Activated CD4-positive, alpha-beta T cell treated with anti-CD3 and anti-CD28 coated beads, Interleukin-2, amount 10 ng/mL, durations not matched to agents 7 days and 5 days (primary cell): Measurements from ENCODE around the gene CD33. TPM values are rescaled to one million over a fixed set of nuclear protein-coding genes. Genes with fewer than 3 reads are reported as not detected.
"Not testable (repeated sequence)": the region's sequence is repeated elsewhere in the genome, so short reads cannot be mapped to it uniquely, and the experiment has no call there.

Source experiments
- CTCF ChIA-PET: fragments of 350-600 bp; sonication (Branson Sonifier 250); formaldehyde crosslinking; loops from one replicate; lab custom pipeline; 2021; ENCODE audit warnings: antibody characterized with exemption; lab: Charles Lee
- POLR2A ChIA-PET: fragments of 350-600 bp; sonication (Branson Sonifier 250); formaldehyde crosslinking; loops from one replicate; lab custom pipeline; 2021; ENCODE audit warnings: antibody characterized with exemption; lab: Charles Lee
- DNase-seq: peaks from one replicate; pipeline ENCODE4 v3.0.0-alpha.2; 2020
- H3K27ac Mint-ChIP-seq: one replicate; pipeline ENCODE4 v1.8.0; 2021; ENCODE audit warnings: mild to moderate bottlenecking, moderate library complexity, mixed read lengths
- H3K27me3 Mint-ChIP-seq: one replicate; pipeline ENCODE4 v1.8.0; 2021; ENCODE audit warnings: mixed read lengths
- H3K36me3 Mint-ChIP-seq: one replicate; pipeline ENCODE4 v1.8.0; 2021; ENCODE audit warnings: low read depth, mixed read lengths
- H3K4me1 Mint-ChIP-seq: one replicate; pipeline ENCODE4 v1.8.0; 2021; ENCODE audit warnings: mixed read lengths
- H3K4me3 Mint-ChIP-seq: one replicate; pipeline ENCODE4 v1.8.0; 2021; ENCODE audit warnings: mild to moderate bottlenecking, moderate library complexity, mixed read lengths
- H3K9me3 Mint-ChIP-seq: one replicate; pipeline ENCODE4 v1.8.0; 2021; ENCODE audit warnings: mixed read lengths
- total RNA-seq, 2 experiments: library from RNA; stranded (reverse); gene quantifications; one replicate each; pipeline ENCODE4 v1.2.3, GENCODE V29; 2021

CD33 gene
- total RNA-seq, 2 experiments from 2014 or later, result 3.7 to 3.9 TPM

DNA sequence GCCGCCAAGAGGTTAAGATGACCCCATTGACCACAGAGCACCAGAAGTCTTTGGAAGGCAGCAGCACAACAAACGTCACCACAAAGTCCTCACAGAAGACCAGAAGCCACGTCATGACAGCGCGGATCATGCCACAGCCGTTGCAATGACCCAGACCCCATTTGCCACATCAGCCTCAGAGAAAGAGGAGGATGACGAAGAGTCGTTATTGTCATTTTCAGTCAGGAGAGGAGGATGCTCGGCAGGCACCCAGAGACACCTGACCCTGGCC, 29.6 kb upstream of the CD33 start:
- CTCF ChIA-PET, result no interaction called here
- Mint-ChIP-seq H3K27me3 (peaks cover 1% of the 10 kb centered on the region), H3K36me3 (no peaks in the 10 kb centered on the region), H3K27ac (no peak overlapping the region), H3K9me3 (no peaks in the 10 kb centered on the region), H3K4me3 (no peak overlapping the region), H3K4me1 (peaks cover 5% of the 10 kb centered on the region)
- no peak for DNase-seq
- POLR2A ChIA-PET, result no interaction called here

- Mint-ChIP-seq H3K27ac (no peak overlapping the region), H3K36me3 (no peaks in the 10 kb centered on the region), H3K4me1 (peaks cover 5% of the 10 kb centered on the region), H3K9me3 (no peaks in the 10 kb centered on the region), H3K4me3 (no peak overlapping the region), H3K27me3 (peaks cover 1% of the 10 kb centered on the region)
- POLR2A ChIA-PET, result no interaction called here
- DNase-seq, result no peak
- CTCF ChIA-PET, result interaction anchor here (0.5 to 1.4 kb wide), 2 partner anchors 37 to 1500 kb away, joined by 3 to 4 read pairs; no protein-coding TSS in a partner anchor
Observed at GRCh38 chr19:51195616-51196015, 29.3 kb upstream of the CD33 start.

DNA sequence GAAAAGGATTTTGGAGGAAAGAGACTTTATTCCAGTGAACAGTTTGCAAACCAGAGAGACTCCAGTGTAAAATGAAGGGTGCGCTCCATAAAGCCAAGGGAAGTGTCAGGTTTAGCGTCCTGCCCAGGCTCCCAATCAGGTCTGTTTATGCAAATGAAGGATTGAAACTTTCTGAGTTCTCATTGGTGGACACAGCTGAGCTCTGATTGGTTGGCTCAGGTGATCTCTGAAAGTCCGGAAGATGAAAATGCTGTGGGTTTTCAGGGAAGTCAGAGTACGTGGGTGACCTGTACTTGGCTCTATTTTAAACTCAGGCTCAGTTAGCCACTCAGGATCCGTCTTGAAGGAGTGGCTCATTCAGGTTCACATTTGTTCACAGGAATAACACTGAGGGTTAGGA, 28.7 kb upstream of the CD33 start:
- H3K36me3 Mint-ChIP-seq, result no peaks in the 10 kb centered on the region
- H3K9me3 Mint-ChIP-seq, result no peaks in the 10 kb centered on the region
- H3K4me1 Mint-ChIP-seq, result peaks cover 5% of the 10 kb centered on the region
- POLR2A ChIA-PET, result no interaction called here
- DNase-seq, result no peak
- CTCF ChIA-PET, result interaction anchor here (0.5 to 1.4 kb wide), 2 partner anchors 38 to 1501 kb away, joined by 3 to 4 read pairs; no protein-coding TSS in a partner anchor
- H3K27ac Mint-ChIP-seq, result no peak overlapping the region
- no peak overlapping the region for H3K4me3 Mint-ChIP-seq
- peaks cover 1% of the 10 kb centered on the region for H3K27me3 Mint-ChIP-seq

DNA sequence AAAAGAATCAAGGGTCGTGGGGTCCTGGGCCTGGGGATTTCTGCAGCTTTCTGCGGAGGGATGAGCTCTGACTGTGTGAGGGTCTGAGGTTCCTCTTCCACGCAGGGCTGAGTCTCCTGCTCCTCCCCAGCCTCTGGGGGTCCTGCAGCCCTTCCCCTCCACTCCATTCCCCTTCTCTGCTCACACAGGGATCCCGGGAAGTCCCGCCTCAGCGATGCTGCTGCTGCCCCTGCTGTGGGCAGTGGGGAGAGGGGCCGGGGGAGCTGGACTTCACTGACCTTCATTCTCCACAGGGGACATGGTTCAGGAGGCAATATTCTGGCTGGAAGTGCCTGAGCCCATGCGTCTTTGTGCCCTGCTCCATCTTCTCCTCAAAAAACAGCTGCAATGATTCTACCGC, 26.2 kb upstream of the CD33 start:
- CTCF ChIA-PET, result no interaction called here
- POLR2A ChIA-PET, result no interaction called here
- Mint-ChIP-seq H3K4me3 (no peak overlapping the region), H3K9me3 (no peaks in the 10 kb centered on the region), H3K27me3 (peaks cover 9% of the 10 kb centered on the region), H3K4me1 (peaks cover 5% of the 10 kb centered on the region), H3K27ac (no peak overlapping the region), H3K36me3 (no peaks in the 10 kb centered on the region)
- DNase-seq, result no peak

DNA sequence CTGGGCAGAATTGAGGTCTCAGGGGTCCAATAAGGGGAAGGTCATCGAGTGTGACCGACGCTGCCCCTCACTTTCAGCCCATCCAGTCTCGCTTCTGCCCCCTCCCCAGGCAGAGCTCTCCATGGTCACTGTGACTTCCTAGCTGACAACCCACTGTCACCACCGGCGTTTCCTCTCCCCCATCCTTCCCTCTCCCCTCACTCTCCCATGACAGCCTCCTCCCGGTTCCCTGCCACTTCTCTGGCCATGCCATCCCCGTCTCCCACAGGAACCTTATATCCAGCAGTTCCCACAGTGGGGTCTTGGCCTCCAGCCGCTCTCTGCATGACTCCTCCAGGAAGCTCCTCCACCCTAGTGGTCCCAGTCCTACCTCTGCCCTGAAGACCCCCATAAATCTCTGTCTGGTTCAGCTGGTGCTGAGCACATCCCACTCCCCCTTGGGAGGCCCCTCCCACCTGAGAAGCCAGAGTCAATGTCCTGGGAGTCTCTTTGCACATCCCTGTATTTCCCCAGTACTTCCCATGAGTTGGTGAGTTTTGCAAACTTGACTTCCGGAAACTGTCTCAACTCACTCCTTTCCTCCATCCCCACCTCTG, 24.7 kb upstream of the CD33 start:
- Mint-ChIP-seq H3K27ac (no peak overlapping the region), H3K4me3 (no peak overlapping the region), H3K4me1 (peaks cover 7% of the 10 kb centered on the region), H3K36me3 (no peaks in the 10 kb centered on the region), H3K9me3 (no peaks in the 10 kb centered on the region), H3K27me3 (peaks cover 12% of the 10 kb centered on the region)
- ChIA-PET POLR2A (no interaction called here), CTCF (no interaction called here)
- DNase-seq, result no peak

GRCh38 chr19:51201712-51202111, 23.2 kb upstream of the CD33 start:
- no peaks in the 10 kb centered on the region for H3K9me3 Mint-ChIP-seq
- H3K27ac Mint-ChIP-seq, result no peak overlapping the region
- H3K4me3 Mint-ChIP-seq, result no peak overlapping the region
- H3K4me1 Mint-ChIP-seq, result peaks cover 1% of the 10 kb centered on the region
- no peak for DNase-seq
- ChIA-PET POLR2A (no interaction called here), CTCF (no interaction called here)
- H3K27me3 Mint-ChIP-seq, result peaks cover 19% of the 10 kb centered on the region
- H3K36me3 Mint-ChIP-seq, result no peaks in the 10 kb centered on the region

- no peaks in the 10 kb centered on the region for H3K9me3 Mint-ChIP-seq
- no peak overlapping the region for H3K4me3 Mint-ChIP-seq
- peaks cover 28% of the 10 kb centered on the region for H3K27me3 Mint-ChIP-seq
- DNase-seq, result no peak
- no peak overlapping the region for H3K27ac Mint-ChIP-seq
- H3K36me3 Mint-ChIP-seq, result no peaks in the 10 kb centered on the region
- ChIA-PET CTCF (no interaction called here), POLR2A (no interaction called here)
- peaks cover 7% of the 10 kb centered on the region for H3K4me1 Mint-ChIP-seq
Observed at GRCh38 chr19:51203916-51204315, 21.0 kb upstream of the CD33 start.

DNA sequence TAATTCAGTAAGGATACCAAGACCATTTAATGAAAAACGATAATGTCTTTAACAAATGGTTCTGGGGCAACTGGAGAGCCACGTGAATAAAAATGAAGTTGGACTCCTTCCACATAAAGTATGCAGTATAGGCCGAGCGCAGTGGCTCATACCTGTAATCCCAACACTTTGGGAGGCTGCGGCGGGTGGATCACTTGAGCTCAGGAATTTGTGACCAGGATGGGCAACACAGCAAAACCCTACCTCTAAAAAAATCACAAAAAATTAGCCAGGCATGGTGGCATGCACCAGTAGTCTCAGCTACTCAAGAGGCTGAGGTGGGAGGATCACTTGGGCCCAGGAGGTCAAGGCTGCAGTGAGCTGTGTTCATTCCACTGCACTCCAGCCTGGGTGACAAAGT, 20.6 kb upstream of the CD33 start:
- CTCF ChIA-PET, result no interaction called here
- Mint-ChIP-seq H3K27me3 (peaks cover 32% of the 10 kb centered on the region), H3K27ac (no peak overlapping the region), H3K9me3 (no peaks in the 10 kb centered on the region), H3K4me1 (peaks cover 7% of the 10 kb centered on the region), H3K36me3 (no peaks in the 10 kb centered on the region), H3K4me3 (no peak overlapping the region)
- DNase-seq, result no peak
- POLR2A ChIA-PET, result no interaction called here

DNA sequence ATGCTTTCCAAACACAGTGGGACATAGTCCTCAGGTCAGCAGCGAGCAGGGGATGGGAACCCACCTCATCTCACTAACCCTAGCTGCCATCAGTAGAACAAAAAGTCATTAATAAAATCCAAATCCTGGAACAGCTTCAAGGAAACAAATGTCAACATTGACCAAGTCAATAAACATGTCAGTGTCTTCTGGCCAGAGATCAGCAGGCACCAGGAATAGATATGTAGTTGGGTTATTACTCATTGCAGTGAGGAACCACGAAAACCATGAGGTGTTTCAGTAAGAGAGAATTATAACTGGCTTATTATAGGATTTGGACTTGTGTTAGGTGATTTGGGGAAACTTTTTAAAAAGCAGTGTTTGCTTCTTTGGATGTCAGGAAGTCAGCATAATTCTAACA, 17.1 kb upstream of the CD33 start:
- POLR2A ChIA-PET, result no interaction called here

GRCh38 chr19:51210191-51210784, 14.6 kb upstream of the CD33 start:
- Mint-ChIP-seq H3K27ac (no peak overlapping the region), H3K4me3 (no peak overlapping the region), H3K36me3 (no peaks in the 10 kb centered on the region), H3K27me3 (peaks cover 30% of the 10 kb centered on the region), H3K9me3 (no peaks in the 10 kb centered on the region), H3K4me1 (peaks cover 15% of the 10 kb centered on the region)
- no peak for DNase-seq
- ChIA-PET POLR2A (no interaction called here), CTCF (no interaction called here)

More for the DNA sequence above, 17.1 kb upstream of the CD33 start:
- no peak overlapping the region for H3K27ac Mint-ChIP-seq
- no peaks in the 10 kb centered on the region for H3K36me3 Mint-ChIP-seq
- H3K9me3 Mint-ChIP-seq, result no peaks in the 10 kb centered on the region
- H3K27me3 Mint-ChIP-seq, result peaks cover 40% of the 10 kb centered on the region
- DNase-seq, result no peak
- no peak overlapping the region for H3K4me3 Mint-ChIP-seq
- CTCF ChIA-PET, result no interaction called here
- H3K4me1 Mint-ChIP-seq, result peaks cover 16% of the 10 kb centered on the region

- POLR2A ChIA-PET, H3K9me3 Mint-ChIP-seq, CTCF ChIA-PET, DNase-seq, H3K27ac Mint-ChIP-seq, H3K4me3 Mint-ChIP-seq, H3K36me3 Mint-ChIP-seq: not testable (repeated sequence)
- Mint-ChIP-seq H3K4me1 (peaks cover 15% of the 10 kb centered on the region), H3K27me3 (peaks cover 25% of the 10 kb centered on the region)
Observed at GRCh38 chr19:51210874-51211361, 14.0 kb upstream of the CD33 start.

GRCh38 chr19:51211833-51212232, 13.0 kb upstream of the CD33 start:
- Mint-ChIP-seq H3K9me3 (no peaks in the 10 kb centered on the region), H3K27me3 (peaks cover 23% of the 10 kb centered on the region)
- POLR2A ChIA-PET, result interaction anchor here (0.6 kb wide), 1 partner anchor 142 kb away, joined by 3 read pairs; no protein-coding TSS in a partner anchor

DNA sequence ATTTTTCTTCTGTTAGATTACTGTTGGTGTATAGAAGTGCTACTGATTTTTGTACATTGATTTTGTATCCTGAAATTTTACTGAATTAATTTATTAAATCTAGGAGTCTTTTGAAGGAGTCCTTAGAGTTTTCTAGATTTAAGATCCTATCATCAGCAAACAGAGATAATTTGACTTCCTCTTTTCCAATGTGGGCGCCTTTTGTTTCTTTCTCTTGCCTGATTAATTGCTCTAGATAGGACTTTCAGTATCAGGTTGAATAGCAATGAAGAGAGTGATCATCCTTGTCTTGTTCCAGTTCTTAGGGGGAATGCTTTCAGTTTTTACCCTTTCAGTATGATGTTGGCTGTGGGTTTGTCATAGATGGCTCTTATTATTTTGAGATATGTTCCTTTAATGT, 5.6 kb upstream of the CD33 start:
- peaks cover 13% of the 10 kb centered on the region for H3K4me1 Mint-ChIP-seq

More at GRCh38 chr19:51211833-51212232, 13.0 kb upstream of the CD33 start:
- Mint-ChIP-seq H3K4me3 (no peak overlapping the region), H3K4me1 (peaks cover 15% of the 10 kb centered on the region), H3K27ac (no peak overlapping the region), H3K36me3 (no peaks in the 10 kb centered on the region)
- CTCF ChIA-PET, result no interaction called here
- no peak for DNase-seq

DNA sequence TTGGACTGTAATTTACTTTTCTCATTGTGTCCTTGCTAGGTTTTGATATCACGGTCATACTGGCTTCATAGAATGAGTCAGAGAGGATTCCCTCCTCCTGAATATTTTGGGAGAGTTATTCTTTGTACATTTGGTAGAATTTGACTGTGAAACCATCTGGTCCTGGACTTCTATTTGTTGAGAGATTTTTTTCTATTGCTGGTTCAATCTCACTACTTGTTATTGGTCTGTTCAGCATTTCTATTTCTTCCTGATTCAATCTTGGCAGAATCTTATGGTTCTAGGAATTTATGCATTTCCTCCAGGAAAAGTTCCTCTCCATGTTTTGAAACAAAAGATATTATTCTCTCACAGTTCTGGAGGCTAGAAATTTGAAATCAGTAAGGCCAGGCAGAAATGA, 4.9 kb upstream of the CD33 start:
- H3K27ac Mint-ChIP-seq, result no peak overlapping the region
- H3K9me3 Mint-ChIP-seq, result no peaks in the 10 kb centered on the region
- POLR2A ChIA-PET, result no interaction called here
- H3K4me3 Mint-ChIP-seq, result no peak overlapping the region
- CTCF ChIA-PET, result no interaction called here
- H3K36me3 Mint-ChIP-seq, result no peaks in the 10 kb centered on the region
- DNase-seq, result no peak
- peaks cover 55% of the 10 kb centered on the region for H3K27me3 Mint-ChIP-seq
- peaks cover 19% of the 10 kb centered on the region for H3K4me1 Mint-ChIP-seq

More for the DNA sequence above, 5.6 kb upstream of the CD33 start:
- POLR2A ChIA-PET, result no interaction called here
- Mint-ChIP-seq H3K4me3 (no peak overlapping the region), H3K9me3 (no peaks in the 10 kb centered on the region), H3K27me3 (peaks cover 53% of the 10 kb centered on the region), H3K36me3 (no peaks in the 10 kb centered on the region), H3K27ac (no peak overlapping the region)
- DNase-seq, result no peak
- CTCF ChIA-PET, result no interaction called here
